ENCODE measurements around the gene N4BP2L2.

The N4BP2L2 gene

GRCh38 chr13:32428581-32429432 lies 109.8 kb downstream of the N4BP2L2 start:
- H3K4me3 ChIP-seq (ENCODE audit: low read depth, low read length): peak overlapping the region; percentile 92
- no peak for DNase-seq (ENCODE audit: low read depth)
- no peak for TF ChIP-seq CTCF (IDR thresholded peaks at IDR 0.05; ENCODE audit: low read depth, low read length, missing control alignments)

GRCh38 chr13:32427852-32428580 lies 110.6 kb downstream of the N4BP2L2 start, which contains the start of gene N4BP2L1:
Gene N4BP2L1, minus strand, starts transcription at chr13:32428130. Its CDS starts 48 bp downstream, at chr13:32428082.
- DNase-seq (ENCODE audit: low read depth): peak; percentile 72
- H3K4me3 ChIP-seq (ENCODE audit: low read depth, low read length): peak within 1 kb of the TSS; percentile 92
- TF ChIP-seq CTCF (IDR thresholded peaks at IDR 0.05; ENCODE audit: low read depth, low read length, missing control alignments): no peak

GRCh38 chr13:32426990-32427851 lies 111.4 kb downstream of the N4BP2L2 start:
- H3K4me3 ChIP-seq (ENCODE audit: low read depth, low read length): peak overlapping the region; percentile 92
- no peak for TF ChIP-seq CTCF (IDR thresholded peaks at IDR 0.05; ENCODE audit: low read depth, low read length, missing control alignments)
- DNase-seq (ENCODE audit: low read depth): no peak

- H3K4me3 ChIP-seq (ENCODE audit: low read depth, low read length): peak overlapping the region; percentile 92
- TF ChIP-seq CTCF (IDR thresholded peaks at IDR 0.05; ENCODE audit: low read depth, low read length, missing control alignments): no peak
- DNase-seq (ENCODE audit: low read depth): peak; percentile 78
Measured at GRCh38 chr13:32426191-32426989, 112.2 kb downstream of the N4BP2L2 start.

GRCh38 chr13:32425158-32425557 lies 113.4 kb downstream of the N4BP2L2 start:
- no peak for DNase-seq (ENCODE audit: low read depth)
- TF ChIP-seq CTCF (IDR thresholded peaks at IDR 0.05; ENCODE audit: low read depth, low read length, missing control alignments): no peak
- H3K4me3 ChIP-seq (ENCODE audit: low read depth, low read length): peak overlapping the region; percentile 92; the same call in 1 of the 2 replicates

GRCh38 chr13:32423592-32423991 lies 115.0 kb downstream of the N4BP2L2 start:
- DNase-seq (ENCODE audit: low read depth): no peak
- no peak overlapping the region for H3K4me3 ChIP-seq (ENCODE audit: low read depth, low read length)

More at GRCh38 chr13:32423592-32423991, 115.0 kb downstream of the N4BP2L2 start:
- TF ChIP-seq CTCF (IDR thresholded peaks at IDR 0.05; ENCODE audit: low read depth, low read length, missing control alignments): no peak

Data from GM12864 (cell line).